ENCODE results near the gene CYB561D2.

GRCh38 chr3:50318163-50318562, 32.5 kb upstream of the CYB561D2 start:
- TF ChIP-seq POLR2A (IDR thresholded peaks at IDR 0.05) (no peak), POLR2AphosphoS5 (IDR thresholded peaks at IDR 0.05) (no peak)
